Uterus (tissue), 2 donors: Measurements from ENCODE around the gene VSTM4.

Source experiments
- POLR2A ChIP-seq, 2 donors: fragments of 450-650 bp; IDR thresholded peaks; one replicate each; pipeline ENCODE4 v1.6.1; 2016; ENCODE audit warnings: antibody characterized with exemption in 2 of 2, mild to moderate bottlenecking in 1 of 2, moderate library complexity in 1 of 2
- TF ChIP-seq, protein P1 (sequence below), 4 experiments: fragments of 200-600 bp in 2 of 4; fragments of 450-650 bp in 2 of 4; sonication (generic) in 2 of 4; IDR thresholded peaks; one replicate each; pipeline ENCODE4 v1.5.1; 2016 to 2019; ENCODE audit warnings: antibody characterized with exemption in 4 of 4, mild to moderate bottlenecking in 2 of 4, moderate library complexity in 1 of 4

GRCh38 chr10:49113741-49114141 is 1.6 kb downstream of the VSTM4 start:
- TF ChIP-seq, protein P1, sequence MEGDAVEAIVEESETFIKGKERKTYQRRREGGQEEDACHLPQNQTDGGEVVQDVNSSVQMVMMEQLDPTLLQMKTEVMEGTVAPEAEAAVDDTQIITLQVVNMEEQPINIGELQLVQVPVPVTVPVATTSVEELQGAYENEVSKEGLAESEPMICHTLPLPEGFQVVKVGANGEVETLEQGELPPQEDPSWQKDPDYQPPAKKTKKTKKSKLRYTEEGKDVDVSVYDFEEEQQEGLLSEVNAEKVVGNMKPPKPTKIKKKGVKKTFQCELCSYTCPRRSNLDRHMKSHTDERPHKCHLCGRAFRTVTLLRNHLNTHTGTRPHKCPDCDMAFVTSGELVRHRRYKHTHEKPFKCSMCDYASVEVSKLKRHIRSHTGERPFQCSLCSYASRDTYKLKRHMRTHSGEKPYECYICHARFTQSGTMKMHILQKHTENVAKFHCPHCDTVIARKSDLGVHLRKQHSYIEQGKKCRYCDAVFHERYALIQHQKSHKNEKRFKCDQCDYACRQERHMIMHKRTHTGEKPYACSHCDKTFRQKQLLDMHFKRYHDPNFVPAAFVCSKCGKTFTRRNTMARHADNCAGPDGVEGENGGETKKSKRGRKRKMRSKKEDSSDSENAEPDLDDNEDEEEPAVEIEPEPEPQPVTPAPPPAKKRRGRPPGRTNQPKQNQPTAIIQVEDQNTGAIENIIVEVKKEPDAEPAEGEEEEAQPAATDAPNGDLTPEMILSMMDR (IDR thresholded peaks at IDR 0.05): no peak
- no peak for TF ChIP-seq POLR2A (IDR thresholded peaks at IDR 0.05)
